BE2C (cell line): ENCODE data around the gene TNFSF10.
"Not testable (repeated sequence)": the region's sequence is repeated elsewhere in the genome, so short reads cannot be mapped to it uniquely, and the experiment has no call there.

ENCODE experiments used
- DNase-seq: peaks from one replicate; pipeline ENCODE4 v3.0.0-alpha.2; 2020
- H3K27me3 ChIP-seq: fragments of 250-450 bp; sonication (Bioruptor Pico); 2 replicates; pipeline ENCODE4 v1.5.1; 2020; ENCODE audit warnings: mild to moderate bottlenecking
- H3K36me3 ChIP-seq: fragments of 250-450 bp; sonication (Bioruptor Pico); 2 replicates; pipeline ENCODE4 v1.5.1; 2020; ENCODE audit warnings: mild to moderate bottlenecking
- H3K4me1 ChIP-seq: fragments of 250-450 bp; sonication (Bioruptor Pico); 2 replicates; pipeline ENCODE4 v1.5.1; 2020
- H3K4me3 ChIP-seq: 2 replicates; pipeline ENCODE4 v1.5.1; 2011; ENCODE audit warnings: low read depth, low read length
- H3K9me3 ChIP-seq: fragments of 250-450 bp; sonication (Bioruptor Pico); 2 replicates; pipeline ENCODE4 v1.5.1; 2020
- CTCF ChIP-seq: IDR thresholded peaks from 2 replicates; pipeline ENCODE4 v1.5.1; 2012; ENCODE audit warnings: mild to moderate bottlenecking, low read depth, low read length

Gene TNFSF10

GRCh38 chr3:172527306-172527705 is 4.1 kb upstream of the TNFSF10 start:
- Histone ChIP-seq H3K27me3 (no peaks in the 10 kb centered on the region), H3K4me1 (no peaks in the 10 kb centered on the region), H3K4me3 (no peak overlapping the region), H3K9me3 (no peaks in the 10 kb centered on the region), H3K36me3 (no peaks in the 10 kb centered on the region)
- DNase-seq, result no peak
- TF ChIP-seq CTCF, result no peak

- no peak for TF ChIP-seq CTCF
- H3K27me3 ChIP-seq, result no peaks in the 10 kb centered on the region
- no peak for DNase-seq
These were observed 1.9 kb upstream of the TNFSF10 start for GRCh38 chr3:172525116-172525613.

GRCh38 chr3:172524611-172525010 is 1.4 kb upstream of the TNFSF10 start:
- no peaks in the 10 kb centered on the region for H3K36me3 ChIP-seq
- no peaks in the 10 kb centered on the region for H3K4me1 ChIP-seq
- no peak for TF ChIP-seq CTCF
- no peaks in the 10 kb centered on the region for H3K27me3 ChIP-seq
- no peak overlapping the region for H3K4me3 ChIP-seq
- DNase-seq, result no peak
- no peaks in the 10 kb centered on the region for H3K9me3 ChIP-seq

More at GRCh38 chr3:172525116-172525613, 1.9 kb upstream of the TNFSF10 start:
- Histone ChIP-seq H3K4me1 (no peaks in the 10 kb centered on the region), H3K9me3 (no peaks in the 10 kb centered on the region), H3K36me3 (no peaks in the 10 kb centered on the region), H3K4me3 (no peak overlapping the region)

- not testable (repeated sequence) for H3K27me3 ChIP-seq, DNase-seq, H3K4me3 ChIP-seq, H3K4me1 ChIP-seq, H3K9me3 ChIP-seq, H3K36me3 ChIP-seq
These were observed 1.1 kb downstream of the TNFSF10 start for GRCh38 chr3:172521837-172522726.

GRCh38 chr3:172520301-172520831 is 2.9 kb downstream of the TNFSF10 start:
- Histone ChIP-seq H3K27me3 (peaks cover 4% of the 10 kb centered on the region; the same call in 1 of the 2 replicates), H3K4me1 (no peaks in the 10 kb centered on the region), H3K9me3 (no peaks in the 10 kb centered on the region), H3K4me3 (no peak overlapping the region), H3K36me3 (no peaks in the 10 kb centered on the region)
- DNase-seq, result no peak
- no peak for TF ChIP-seq CTCF

GRCh38 chr3:172519740-172520139 is 3.5 kb downstream of the TNFSF10 start:
- no peak for TF ChIP-seq CTCF
- H3K4me3 ChIP-seq, result no peak overlapping the region
- peaks cover 4% of the 10 kb centered on the region; the same call in 1 of the 2 replicates for H3K27me3 ChIP-seq
- H3K36me3 ChIP-seq, result no peaks in the 10 kb centered on the region
- no peaks in the 10 kb centered on the region for H3K9me3 ChIP-seq
- no peaks in the 10 kb centered on the region for H3K4me1 ChIP-seq
- no peak for DNase-seq
